Measurements from ENCODE around the gene SCGN.

- no peak for TF ChIP-seq SMAD3 (CRISPR knock-in tag; IDR thresholded peaks at IDR 0.05; ENCODE audit: borderline replicate concordance)
- no peak for TF ChIP-seq CTCF (IDR thresholded peaks at IDR 0.05)
- no peak for TF ChIP-seq CREB1 (CRISPR knock-in tag; IDR thresholded peaks at IDR 0.05)
- no peak for TF ChIP-seq FOXJ3 (CRISPR knock-in tag; IDR thresholded peaks at IDR 0.05; ENCODE audit: borderline replicate concordance)
- no peak for TF ChIP-seq USF1 (CRISPR knock-in tag; IDR thresholded peaks at IDR 0.05)
- no peak for TF ChIP-seq NFYB (CRISPR knock-in tag; conservative IDR thresholded peaks at IDR 0.05; ENCODE audit: low read depth)
- TF ChIP-seq, protein P1, sequence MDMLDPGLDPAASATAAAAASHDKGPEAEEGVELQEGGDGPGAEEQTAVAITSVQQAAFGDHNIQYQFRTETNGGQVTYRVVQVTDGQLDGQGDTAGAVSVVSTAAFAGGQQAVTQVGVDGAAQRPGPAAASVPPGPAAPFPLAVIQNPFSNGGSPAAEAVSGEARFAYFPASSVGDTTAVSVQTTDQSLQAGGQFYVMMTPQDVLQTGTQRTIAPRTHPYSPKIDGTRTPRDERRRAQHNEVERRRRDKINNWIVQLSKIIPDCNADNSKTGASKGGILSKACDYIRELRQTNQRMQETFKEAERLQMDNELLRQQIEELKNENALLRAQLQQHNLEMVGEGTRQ (CRISPR knock-in tag; IDR thresholded peaks at IDR 0.05), result no peak
- TF ChIP-seq TP53 (CRISPR knock-in tag; IDR thresholded peaks at IDR 0.05), result no peak
- TF ChIP-seq, protein P2, sequence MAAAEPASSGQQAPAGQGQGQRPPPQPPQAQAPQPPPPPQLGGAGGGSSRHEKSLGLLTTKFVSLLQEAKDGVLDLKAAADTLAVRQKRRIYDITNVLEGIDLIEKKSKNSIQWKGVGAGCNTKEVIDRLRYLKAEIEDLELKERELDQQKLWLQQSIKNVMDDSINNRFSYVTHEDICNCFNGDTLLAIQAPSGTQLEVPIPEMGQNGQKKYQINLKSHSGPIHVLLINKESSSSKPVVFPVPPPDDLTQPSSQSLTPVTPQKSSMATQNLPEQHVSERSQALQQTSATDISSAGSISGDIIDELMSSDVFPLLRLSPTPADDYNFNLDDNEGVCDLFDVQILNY (CRISPR knock-in tag; IDR thresholded peaks at IDR 0.05), result no peak
- TF ChIP-seq ZNF121 (CRISPR knock-in tag; IDR thresholded peaks at IDR 0.05), result no peak
- TF ChIP-seq JUN (CRISPR knock-in tag; IDR thresholded peaks at IDR 0.05), result no peak
Measured at GRCh38 chr6:25748049-25748448, 96.0 kb downstream of the SCGN start.
